HEK293T (cell line): ENCODE measurements around the gene BCL2L11.

ENCODE experiments used
- CTCF ChIA-PET: fragments of 350-600 bp; formaldehyde crosslinking; extraction: SDS; loops from one replicate; lab custom pipeline; 2021; ENCODE audit warnings: antibody characterized with exemption, inconsistent platforms; lab: Yijun Ruan, JAX
- POLR2A ChIA-PET: fragments of 350-600 bp; formaldehyde crosslinking; extraction: SDS; loops from one replicate; lab custom pipeline; 2020; ENCODE audit warnings: antibody characterized with exemption, inconsistent platforms; lab: Yijun Ruan, JAX
- DNase-seq: peaks from one replicate; pipeline ENCODE4 v3.0.0; 2012; ENCODE audit warnings: mixed read lengths; ENCODE audit errors: extremely low spot score
- ARNT ChIP-seq: fragments of 450-650 bp; IDR thresholded peaks from 2 replicates; pipeline ENCODE4 v1.6.1; 2017; ENCODE audit warnings: mild to moderate bottlenecking
- BHLHE40 ChIP-seq: fragments of 450-650 bp; IDR thresholded peaks from 2 replicates; pipeline ENCODE4 v1.6.1; 2016; ENCODE audit warnings: mild to moderate bottlenecking, moderate library complexity, borderline replicate concordance
- CTBP1 ChIP-seq: fragments of 450-650 bp; IDR thresholded peaks from 2 replicates; pipeline ENCODE4 v1.6.1; 2016; ENCODE audit warnings: borderline replicate concordance
- ELF4 ChIP-seq: fragments of 450-650 bp; IDR thresholded peaks from 2 replicates; pipeline ENCODE4 v1.6.1; 2017; ENCODE audit warnings: antibody characterized with exemption
- FOXA1 ChIP-seq: fragments of 450-650 bp; IDR thresholded peaks from 2 replicates; pipeline ENCODE4 v1.6.1; 2016; ENCODE audit warnings: mild to moderate bottlenecking
- FOXK2 ChIP-seq: fragments of 450-650 bp; IDR thresholded peaks from 2 replicates; pipeline ENCODE4 v1.6.1; 2016; ENCODE audit warnings: mild to moderate bottlenecking
- FOXM1 ChIP-seq: fragments of 450-650 bp; IDR thresholded peaks from 2 replicates; pipeline ENCODE4 v1.6.1; 2017; ENCODE audit warnings: mild to moderate bottlenecking, borderline replicate concordance
- HDGF ChIP-seq: fragments of 450-650 bp; IDR thresholded peaks from 2 replicates; pipeline ENCODE4 v1.6.1; 2017; ENCODE audit warnings: antibody characterized with exemption, borderline replicate concordance
- L3MBTL2 ChIP-seq: fragments of 450-650 bp; conservative IDR thresholded peaks from 2 replicates; pipeline ENCODE4 v1.6.1; 2016; ENCODE audit warnings: mild to moderate bottlenecking
- LEF1 ChIP-seq: fragments of 450-650 bp; IDR thresholded peaks from 2 replicates; pipeline ENCODE4 v1.6.1; 2017; ENCODE audit warnings: mild to moderate bottlenecking, borderline replicate concordance
- NFRKB ChIP-seq: fragments of 450-650 bp; IDR thresholded peaks from 2 replicates; pipeline ENCODE4 v1.6.1; 2016; ENCODE audit warnings: mild to moderate bottlenecking, moderate library complexity
- SP1 ChIP-seq: fragments of 450-650 bp; IDR thresholded peaks from 2 replicates; pipeline ENCODE4 v1.6.1; 2017
- SUZ12 ChIP-seq: fragments of 450-650 bp; IDR thresholded peaks from 2 replicates; pipeline ENCODE4 v1.6.1; 2016; ENCODE audit warnings: mild to moderate bottlenecking
- TARDBP ChIP-seq: fragments of 450-650 bp; IDR thresholded peaks from 2 replicates; pipeline ENCODE4 v1.6.1; 2016
- ZNF384 ChIP-seq: fragments of 450-650 bp; IDR thresholded peaks from 2 replicates; pipeline ENCODE4 v1.6.1; 2016
- TF ChIP-seq, protein P1 (sequence below): fragments of 450-650 bp; IDR thresholded peaks from 2 replicates; pipeline ENCODE4 v1.6.1; 2016

The BCL2L11 gene

DNA sequence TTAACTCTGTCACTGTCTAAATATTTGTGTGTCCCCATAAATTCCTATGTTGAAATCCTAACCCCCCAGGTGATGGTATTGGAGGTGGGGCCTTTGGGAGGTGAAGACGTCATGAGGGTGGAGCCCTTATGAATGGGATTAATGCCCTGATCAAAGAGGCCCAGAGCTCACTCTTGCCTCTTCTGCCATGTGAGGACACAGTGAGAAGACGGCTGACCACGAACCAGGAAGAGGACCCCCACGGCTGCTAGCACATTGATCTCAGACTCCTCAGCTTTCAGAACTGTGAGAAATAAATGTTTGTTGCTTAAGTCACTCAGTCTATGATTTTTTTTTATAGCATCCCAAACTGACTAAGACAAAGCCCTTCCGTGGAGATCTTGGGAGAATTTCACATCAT lies 71.2 kb downstream of the BCL2L11 start:
- POLR2A ChIA-PET, result no interaction called here
- CTCF ChIA-PET, result no interaction called here
- TF ChIP-seq TARDBP, result no peak
- TF ChIP-seq ZNF384, result no peak
- no peak for DNase-seq

- CTCF ChIA-PET, result no interaction called here
- DNase-seq, result no peak
- POLR2A ChIA-PET, result no interaction called here
- TF ChIP-seq HDGF (no peak), SP1 (no peak), BHLHE40 (no peak), NFRKB (no peak), ARNT (no peak), CTBP1 (no peak), FOXK2 (no peak), TARDBP (no peak), FOXM1 (no peak)
- TF ChIP-seq, protein P1, sequence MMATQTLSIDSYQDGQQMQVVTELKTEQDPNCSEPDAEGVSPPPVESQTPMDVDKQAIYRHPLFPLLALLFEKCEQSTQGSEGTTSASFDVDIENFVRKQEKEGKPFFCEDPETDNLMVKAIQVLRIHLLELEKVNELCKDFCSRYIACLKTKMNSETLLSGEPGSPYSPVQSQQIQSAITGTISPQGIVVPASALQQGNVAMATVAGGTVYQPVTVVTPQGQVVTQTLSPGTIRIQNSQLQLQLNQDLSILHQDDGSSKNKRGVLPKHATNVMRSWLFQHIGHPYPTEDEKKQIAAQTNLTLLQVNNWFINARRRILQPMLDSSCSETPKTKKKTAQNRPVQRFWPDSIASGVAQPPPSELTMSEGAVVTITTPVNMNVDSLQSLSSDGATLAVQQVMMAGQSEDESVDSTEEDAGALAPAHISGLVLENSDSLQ, result no peak
These were observed 72.2 kb downstream of the BCL2L11 start for GRCh38 chr2:111192776-111193368.

- no peak for DNase-seq
These were observed 74.3 kb downstream of the BCL2L11 start for GRCh38 chr2:111194835-111195621.

DNA sequence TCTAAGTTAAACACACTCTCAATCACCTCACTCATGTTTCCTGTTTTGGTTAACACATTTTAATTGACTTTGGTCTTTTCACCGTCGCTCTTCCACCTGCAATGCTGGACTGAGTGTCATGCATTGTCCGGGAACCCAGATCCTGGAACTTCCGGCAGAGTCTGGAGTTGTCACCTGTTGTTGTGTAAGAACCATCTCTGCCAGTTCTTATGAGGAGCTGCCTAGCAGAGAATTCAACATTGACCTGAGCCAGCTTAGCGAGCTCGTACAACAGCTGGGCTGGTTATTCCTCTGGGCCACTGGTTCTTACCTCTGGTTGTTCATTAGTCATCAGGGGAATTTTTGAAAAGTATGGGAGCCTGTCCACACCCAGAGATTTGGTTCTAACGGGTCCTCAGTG lies 75.7 kb downstream of the BCL2L11 start:
- no peak for DNase-seq
- POLR2A ChIA-PET, result no interaction called here
- CTCF ChIA-PET, result no interaction called here
- TF ChIP-seq TARDBP (no peak), HDGF (no peak)
- TF ChIP-seq, protein P1, result no peak

More at GRCh38 chr2:111194835-111195621, 74.3 kb downstream of the BCL2L11 start:
- CTCF ChIA-PET, result interaction anchor here (0.6 to 0.9 kb wide), 2 partner anchors 9 to 17 kb away, joined by 3 read pairs; no protein-coding TSS in a partner anchor
- TF ChIP-seq ARNT (no peak), SUZ12 (no peak), TARDBP (no peak), FOXA1 (no peak), CTBP1 (no peak), L3MBTL2 (no peak), FOXK2 (no peak), NFRKB (no peak), SP1 (no peak), BHLHE40 (no peak), HDGF (no peak), ZNF384 (no peak), LEF1 (no peak), ELF4 (no peak)
- TF ChIP-seq, protein P1, result no peak
- POLR2A ChIA-PET, result no interaction called here

DNA sequence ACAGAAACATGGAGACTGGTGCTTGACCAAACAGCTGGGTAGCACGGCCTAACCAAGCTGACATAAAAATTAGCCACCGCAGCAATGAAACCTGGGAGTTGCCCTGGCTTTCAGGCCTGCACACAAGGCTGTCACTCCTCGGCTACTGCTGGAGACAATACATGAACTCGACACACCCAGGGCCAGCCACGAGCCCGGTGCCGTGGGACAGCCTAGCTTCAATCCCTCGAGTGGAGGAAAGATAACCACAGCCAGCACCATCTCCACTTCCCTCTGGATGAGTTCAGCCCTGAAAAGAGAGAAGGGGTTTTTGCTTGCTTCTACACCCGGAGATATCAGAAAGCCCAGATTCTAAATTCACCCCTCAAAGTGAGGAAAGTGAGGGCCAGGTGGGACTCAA lies 78.0 kb downstream of the BCL2L11 start:
- ChIA-PET POLR2A (no interaction called here), CTCF (no interaction called here)
- no peak for DNase-seq
- TF ChIP-seq BHLHE40, result no peak
- TF ChIP-seq CTBP1, result no peak
- TF ChIP-seq L3MBTL2, result no peak
- no peak for TF ChIP-seq TARDBP
- TF ChIP-seq ZNF384, result no peak
- no peak for TF ChIP-seq ARNT
- TF ChIP-seq FOXM1, result no peak
- TF ChIP-seq FOXA1, result no peak
- no peak for TF ChIP-seq HDGF
- no peak for TF ChIP-seq FOXK2
- no peak for TF ChIP-seq ELF4
- TF ChIP-seq SUZ12, result no peak
- TF ChIP-seq NFRKB, result no peak
- TF ChIP-seq LEF1, result no peak
- TF ChIP-seq, protein P1, result no peak
- no peak for TF ChIP-seq SP1

- ChIA-PET POLR2A (no interaction called here), CTCF (no interaction called here)
- DNase-seq, result no peak
- TF ChIP-seq, protein P1, result no peak
- TF ChIP-seq SP1 (no peak), ELF4 (no peak), ARNT (no peak), FOXA1 (no peak), FOXM1 (no peak), FOXK2 (no peak), ZNF384 (no peak), SUZ12 (no peak), CTBP1 (no peak), NFRKB (no peak), TARDBP (no peak), BHLHE40 (no peak), LEF1 (no peak), L3MBTL2 (no peak)
These were observed 79.1 kb downstream of the BCL2L11 start for GRCh38 chr2:111199840-111200239.
